ENCODE data around the gene SLC41A2.

- TF ChIP-seq NFYA (IDR thresholded peaks at IDR 0.05; ENCODE audit: borderline replicate concordance, low read depth, low read length) (no peak), USF1 (IDR thresholded peaks at IDR 0.05; ENCODE audit: borderline replicate concordance, extremely low read length, insufficient read depth, low read depth, low read length) (no peak), CTCF (IDR thresholded peaks at IDR 0.05 in 2 of 3, conservative IDR thresholded peaks at IDR 0.05 in 1 of 3; ENCODE audit: control insufficient read depth in 2 of 3, extremely low read depth in 1 of 3, insufficient read depth in 1 of 3, low read depth in 3 of 3, low read length in 3 of 3) (no peak)
These were observed 28.1 kb downstream of the SLC41A2 start for GRCh38 chr12:104929977-104930376.

Data from GM12878 (cell line).